HCEC 1CT (cell line): Measurements from ENCODE around the gene CRYGD.
"Not testable (repeated sequence)": the region's sequence is repeated elsewhere in the genome, so short reads cannot be mapped to it uniquely, and the experiment has no call there.

Source experiments
- DNase-seq: peaks from one replicate; pipeline ENCODE4 v3.0.0-alpha.2; 2017

The CRYGD gene

GRCh38 chr2:208124013-208124715 is at the start of gene CRYGD:
Gene CRYGD (minus strand): TSS chr2:208124524. CDS start chr2:208124473, 51 bp downstream.
- not testable (repeated sequence) for DNase-seq

DNA sequence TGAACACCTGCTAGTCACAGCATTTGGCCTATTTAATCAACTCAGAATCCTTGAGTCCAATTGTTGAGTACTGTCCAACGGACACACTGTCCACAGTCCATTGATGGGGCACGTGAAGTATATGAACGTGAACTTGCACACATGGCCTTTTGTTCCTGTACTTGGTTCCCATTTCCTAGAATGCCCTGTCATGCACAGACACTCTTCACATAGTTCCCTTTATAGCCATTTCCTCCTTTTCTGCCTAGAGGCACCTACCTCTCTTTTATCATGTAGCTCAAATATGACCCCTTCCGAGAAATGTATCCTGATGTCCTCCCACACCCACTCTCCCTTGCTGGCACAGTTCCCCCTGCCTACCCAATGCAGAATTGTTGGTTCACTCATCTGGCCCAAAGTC is 47.8 kb upstream of the CRYGD start:
- DNase-seq = no peak

DNA sequence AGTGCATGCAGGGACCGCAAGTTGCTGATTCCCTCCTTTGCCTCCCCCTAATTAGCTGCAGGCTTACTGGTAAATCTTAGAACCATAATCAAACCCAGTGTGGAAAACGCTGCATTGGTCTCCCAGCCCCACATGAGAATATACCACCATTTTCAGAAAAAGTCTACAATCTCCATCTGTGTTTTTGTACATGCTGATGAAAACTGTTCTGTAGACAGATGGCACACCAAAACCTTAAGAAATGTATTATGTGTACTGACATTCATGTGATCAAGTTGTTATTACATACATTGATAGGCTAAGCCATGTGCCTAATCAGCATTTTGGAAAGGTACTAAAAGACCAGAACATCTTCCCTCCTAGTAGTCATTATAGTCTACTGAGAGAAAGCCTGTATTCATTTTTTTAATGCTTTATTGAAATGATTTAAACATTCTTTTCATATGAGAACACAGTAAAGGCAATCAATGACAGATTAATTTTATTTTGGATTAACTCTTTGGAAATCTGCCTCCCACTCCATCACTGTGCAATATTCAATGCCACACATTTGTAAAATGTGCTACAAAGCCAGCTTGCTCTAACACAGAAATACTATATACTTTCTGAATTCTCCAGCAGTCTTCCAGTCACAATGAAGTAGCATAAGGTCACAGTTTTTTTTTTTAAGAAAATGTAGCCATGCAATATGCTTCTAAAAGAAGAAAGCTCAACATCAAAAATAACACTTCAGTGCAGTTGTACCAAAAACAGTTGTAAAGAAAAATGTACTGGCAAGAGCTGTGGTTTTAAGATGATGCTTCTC is 40.8 kb upstream of the CRYGD start:
- DNase-seq = no peak

GRCh38 chr2:208163489-208163888 is 39.2 kb upstream of the CRYGD start, which contains the start of gene CRYGA:
Gene CRYGA (minus strand): TSS chr2:208163589. CDS start chr2:208163556, 33 bp downstream.
- DNase-seq = no peak

DNA sequence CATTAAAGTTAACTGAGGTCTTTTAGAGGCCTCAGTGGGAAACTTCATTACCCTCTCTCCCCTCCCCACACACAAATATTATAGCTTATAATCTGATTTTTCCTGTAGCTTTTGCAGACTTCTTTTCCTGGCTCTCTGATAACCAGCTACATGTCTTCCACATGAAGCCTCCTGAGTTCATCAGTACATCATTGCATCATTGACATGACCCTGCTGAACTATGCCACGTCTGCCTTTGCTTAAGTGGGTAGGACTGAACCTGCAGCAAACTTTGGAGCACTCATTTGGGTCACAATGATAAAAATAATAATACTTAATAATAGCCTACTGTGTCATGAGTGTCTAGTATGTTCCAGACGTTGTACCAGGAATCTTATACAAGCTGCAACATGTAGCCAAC is 32.1 kb upstream of the CRYGD start:
- DNase-seq = no peak

GRCh38 chr2:208153156-208153555 is 28.8 kb upstream of the CRYGD start:
- no peak for DNase-seq

GRCh38 chr2:208150956-208151355 is 26.6 kb upstream of the CRYGD start:
- DNase-seq = no peak

- no peak for DNase-seq
These were observed 25.8 kb upstream of the CRYGD start for GRCh38 chr2:208150094-208150493.

DNA sequence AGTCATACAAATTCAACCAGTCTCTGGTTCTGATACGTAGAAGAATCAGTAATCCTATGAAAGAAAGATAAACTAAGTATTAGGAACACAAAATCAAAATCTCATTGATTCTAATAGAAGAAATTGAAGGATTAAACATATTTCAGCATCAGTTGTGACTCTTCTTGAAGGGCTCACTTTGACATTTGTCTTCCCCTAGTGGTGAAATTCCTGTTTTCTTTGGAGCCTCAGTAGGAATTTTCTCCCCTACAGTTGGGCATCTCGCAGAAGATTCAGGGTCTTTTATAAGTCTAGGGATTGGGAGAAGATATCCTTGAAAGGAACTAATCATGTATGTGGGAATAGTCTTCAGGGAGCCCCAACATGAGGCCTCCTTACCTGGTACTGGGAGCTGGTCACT is 24.5 kb upstream of the CRYGD start:
- DNase-seq = no peak

DNA sequence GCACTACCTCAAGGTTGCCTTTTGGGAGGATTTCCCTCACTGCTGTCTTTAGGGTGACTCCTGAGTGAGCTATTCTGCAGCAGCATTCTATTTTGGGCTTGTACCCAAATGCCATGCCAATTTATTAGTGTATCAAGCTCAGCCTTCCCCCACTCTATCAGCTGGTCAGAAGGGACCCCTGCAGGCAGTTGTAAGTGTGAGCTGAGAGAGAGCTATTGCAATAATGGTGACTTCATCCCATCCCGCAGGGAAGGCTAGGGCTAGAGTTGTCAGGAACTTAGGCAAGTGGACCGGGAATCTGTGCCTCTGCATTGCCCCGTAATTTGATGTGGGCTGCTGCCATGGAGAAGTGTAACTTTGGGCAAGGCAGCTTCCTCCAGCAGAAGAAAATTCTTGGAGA is 23.4 kb upstream of the CRYGD start:
- no peak for DNase-seq

DNA sequence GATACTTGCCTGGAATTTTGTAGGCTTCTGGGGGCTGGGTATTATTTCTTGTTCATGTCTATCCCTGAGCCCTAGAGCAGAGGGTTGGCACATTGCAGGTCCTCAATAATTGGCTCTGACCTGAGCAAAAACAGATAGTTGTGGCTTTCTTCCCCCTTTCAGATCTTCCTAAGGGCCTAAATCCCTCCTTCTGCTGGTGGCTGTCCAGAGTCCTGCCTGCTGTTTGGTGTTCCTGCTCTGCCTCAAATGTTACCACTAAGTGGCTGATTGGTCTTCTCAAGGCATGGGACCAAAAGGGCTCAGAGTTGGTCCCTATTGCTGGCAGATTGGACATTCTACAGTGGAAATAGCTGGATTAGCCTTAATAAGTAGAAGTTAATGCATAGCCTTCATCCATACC is 22.7 kb upstream of the CRYGD start:
- no peak for DNase-seq

DNA sequence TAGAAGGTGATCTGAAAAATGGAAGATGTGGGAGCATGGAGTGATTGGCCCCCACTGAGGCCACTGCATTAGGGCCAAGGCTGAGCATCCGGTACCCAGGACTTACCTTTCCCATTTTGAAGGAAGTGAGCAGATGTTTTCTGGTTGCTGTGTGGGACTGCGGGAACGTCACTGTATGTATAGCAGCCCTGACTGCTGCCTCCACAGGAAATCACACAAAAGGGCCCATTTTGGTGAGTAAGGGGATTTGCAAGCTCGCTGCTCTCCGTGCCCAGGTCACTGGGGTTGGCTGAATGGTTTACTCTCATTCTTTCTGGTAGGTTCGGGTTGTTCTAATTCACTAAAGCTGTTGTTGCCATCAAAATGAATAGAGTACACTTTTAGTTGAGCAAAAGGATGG is 21.7 kb upstream of the CRYGD start, which contains the start of gene CRYGB:
TSS of gene CRYGB (minus strand) at position 153 of the 400 bp plus-strand sequence. CDS start at position 115, 38 bp downstream.
- DNase-seq = no peak

DNA sequence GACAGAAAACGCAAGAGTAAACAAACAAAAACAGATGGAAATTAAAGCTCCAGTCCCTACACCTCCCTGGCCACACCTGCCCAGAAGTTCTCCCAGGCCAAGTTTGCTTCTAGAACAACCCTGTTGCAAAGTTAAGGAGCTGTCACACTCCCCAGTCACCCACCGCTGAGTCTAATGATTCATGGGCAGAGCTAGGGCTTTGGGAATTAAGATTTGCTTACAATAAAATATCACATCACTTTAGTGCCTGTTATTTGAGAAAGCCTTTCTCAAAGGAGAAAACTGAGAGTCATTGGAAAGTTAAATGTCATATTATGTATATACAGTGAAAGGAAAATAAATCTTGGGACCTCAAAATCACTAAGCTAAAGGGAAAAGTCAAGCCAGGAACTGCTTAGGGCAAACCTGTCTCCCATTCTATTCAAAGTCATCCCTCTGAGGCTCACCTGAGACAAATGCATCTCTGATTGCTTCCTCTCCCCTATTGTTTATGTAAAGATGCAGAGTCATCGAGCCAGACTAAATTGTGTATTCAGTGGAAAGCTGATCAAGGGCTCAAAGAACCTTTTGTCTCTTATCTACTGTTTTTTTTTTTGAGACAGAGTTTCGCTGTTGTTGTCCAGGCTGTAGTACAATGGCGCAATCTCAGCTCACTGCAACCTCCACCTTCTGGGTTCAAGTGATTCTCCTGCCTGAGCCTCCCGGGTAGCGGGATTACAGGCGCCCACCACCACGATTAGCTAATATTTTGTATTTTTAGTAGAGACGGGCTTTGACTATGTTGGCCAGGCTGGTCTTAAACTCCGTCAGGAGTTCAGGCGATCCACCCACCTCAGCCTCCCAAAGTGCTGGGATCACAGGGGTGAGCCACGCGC is 18.8 kb upstream of the CRYGD start:
- no peak for DNase-seq

- no peak for DNase-seq
These were observed 18.1 kb upstream of the CRYGD start for GRCh38 chr2:208142240-208142924.

GRCh38 chr2:208139447-208139846 is 15.1 kb upstream of the CRYGD start:
- DNase-seq = no peak

DNA sequence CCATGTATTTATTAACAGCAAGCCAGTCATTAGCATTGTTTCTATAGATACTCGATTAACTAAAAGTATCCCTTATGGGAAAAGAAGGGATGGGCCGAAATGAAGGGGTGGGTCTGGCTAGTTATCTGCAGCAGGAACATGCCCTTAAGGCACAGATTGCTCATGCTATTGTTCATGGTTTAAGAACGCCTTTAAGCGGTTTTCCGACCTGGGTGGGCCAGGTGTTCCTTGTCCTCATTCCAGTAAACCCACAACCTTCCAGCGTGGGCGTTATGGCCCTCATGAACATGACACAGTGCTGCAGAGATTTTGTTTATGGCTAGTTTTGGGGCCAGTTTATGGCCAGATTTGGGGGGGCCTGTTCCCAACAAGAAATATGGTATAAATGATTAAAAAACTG is 14.0 kb upstream of the CRYGD start:
- DNase-seq = not testable (repeated sequence)

GRCh38 chr2:208136716-208137094 is 12.4 kb upstream of the CRYGD start:
- no peak for DNase-seq

- no peak for DNase-seq
These were observed 11.7 kb upstream of the CRYGD start for GRCh38 chr2:208135794-208136715.

GRCh38 chr2:208134928-208135586 is 10.7 kb upstream of the CRYGD start:
- no peak for DNase-seq

DNA sequence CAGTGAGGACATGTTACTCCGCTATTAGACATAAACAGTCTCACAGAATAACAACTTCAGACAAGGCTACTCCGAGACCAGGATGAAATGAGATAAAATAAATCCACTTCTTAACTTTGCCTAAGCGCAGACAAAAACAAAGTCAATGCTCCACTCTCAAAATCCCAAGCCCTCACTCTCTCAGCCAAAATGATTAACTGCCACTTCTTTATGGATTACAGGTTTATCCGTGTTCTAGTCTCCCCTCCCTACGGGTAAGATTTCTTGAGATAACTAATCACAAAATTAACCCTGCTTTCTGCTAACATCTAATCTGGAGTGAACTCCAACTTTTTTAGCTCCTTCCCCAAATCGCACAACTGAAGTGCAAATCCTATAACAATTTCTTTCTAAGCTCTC is 6.4 kb upstream of the CRYGD start:
- DNase-seq = no peak
